NCI-H2081 (cell line): ENCODE data around the gene ATP6V1C2.
"Not testable (repeated sequence)": the region's sequence is repeated elsewhere in the genome, so short reads cannot be mapped to it uniquely, and the experiment has no call there.

Experiments
- DNase-seq, 2 experiments: peaks; one replicate each; lab custom pipeline; 2025; lab: John Stamatoyannopoulos, UW

ATP6V1C2 gene

GRCh38 chr2:10786240-10786982 lies 65.0 kb downstream of the ATP6V1C2 start:
- no peak for DNase-seq

- DNase-seq: no peak
These were observed 65.9 kb downstream of the ATP6V1C2 start for GRCh38 chr2:10787176-10787968.

- DNase-seq: no peak
These were observed 67.4 kb downstream of the ATP6V1C2 start for GRCh38 chr2:10788855-10789254.

- DNase-seq: no peak
These were observed 69.0 kb downstream of the ATP6V1C2 start for GRCh38 chr2:10790228-10790973.

GRCh38 chr2:10792001-10792634 lies 70.7 kb downstream of the ATP6V1C2 start:
- no peak for DNase-seq

- no peak for DNase-seq
These were observed 71.4 kb downstream of the ATP6V1C2 start for GRCh38 chr2:10792660-10793400.

GRCh38 chr2:10793816-10794215 lies 72.4 kb downstream of the ATP6V1C2 start:
- no peak for DNase-seq

- DNase-seq: no peak
These were observed 73.4 kb downstream of the ATP6V1C2 start for GRCh38 chr2:10794876-10795275.

- no peak for DNase-seq
These were observed 74.1 kb downstream of the ATP6V1C2 start for GRCh38 chr2:10795508-10796046.

GRCh38 chr2:10796703-10797102 lies 75.3 kb downstream of the ATP6V1C2 start:
- no peak for DNase-seq

GRCh38 chr2:10798783-10799182 lies 77.4 kb downstream of the ATP6V1C2 start:
- DNase-seq: peak in 1 of 2 experiments; percentile 18

GRCh38 chr2:10800163-10800562 lies 78.7 kb downstream of the ATP6V1C2 start:
- no peak for DNase-seq

GRCh38 chr2:10802657-10803056 lies 81.2 kb downstream of the ATP6V1C2 start:
- DNase-seq: no peak

GRCh38 chr2:10805990-10806389 lies 84.6 kb downstream of the ATP6V1C2 start:
- not testable (repeated sequence) for DNase-seq

GRCh38 chr2:10806543-10806942 lies 85.1 kb downstream of the ATP6V1C2 start:
- no peak for DNase-seq

GRCh38 chr2:10810202-10811161 lies 89.1 kb downstream of the ATP6V1C2 start:
- DNase-seq: no peak

- no peak for DNase-seq
These were observed 90.1 kb downstream of the ATP6V1C2 start for GRCh38 chr2:10811517-10811916.

- peak; percentile 97 to 98 for DNase-seq
These were observed 91.1 kb downstream of the ATP6V1C2 start, which contains the start of gene PDIA6 for GRCh38 chr2:10812362-10813162. Gene PDIA6 (minus strand): TSS chr2:10812785. CDS start chr2:10812696, 89 bp downstream.
